ENCODE results near the gene HOXD12.

Gene HOXD12

DNA sequence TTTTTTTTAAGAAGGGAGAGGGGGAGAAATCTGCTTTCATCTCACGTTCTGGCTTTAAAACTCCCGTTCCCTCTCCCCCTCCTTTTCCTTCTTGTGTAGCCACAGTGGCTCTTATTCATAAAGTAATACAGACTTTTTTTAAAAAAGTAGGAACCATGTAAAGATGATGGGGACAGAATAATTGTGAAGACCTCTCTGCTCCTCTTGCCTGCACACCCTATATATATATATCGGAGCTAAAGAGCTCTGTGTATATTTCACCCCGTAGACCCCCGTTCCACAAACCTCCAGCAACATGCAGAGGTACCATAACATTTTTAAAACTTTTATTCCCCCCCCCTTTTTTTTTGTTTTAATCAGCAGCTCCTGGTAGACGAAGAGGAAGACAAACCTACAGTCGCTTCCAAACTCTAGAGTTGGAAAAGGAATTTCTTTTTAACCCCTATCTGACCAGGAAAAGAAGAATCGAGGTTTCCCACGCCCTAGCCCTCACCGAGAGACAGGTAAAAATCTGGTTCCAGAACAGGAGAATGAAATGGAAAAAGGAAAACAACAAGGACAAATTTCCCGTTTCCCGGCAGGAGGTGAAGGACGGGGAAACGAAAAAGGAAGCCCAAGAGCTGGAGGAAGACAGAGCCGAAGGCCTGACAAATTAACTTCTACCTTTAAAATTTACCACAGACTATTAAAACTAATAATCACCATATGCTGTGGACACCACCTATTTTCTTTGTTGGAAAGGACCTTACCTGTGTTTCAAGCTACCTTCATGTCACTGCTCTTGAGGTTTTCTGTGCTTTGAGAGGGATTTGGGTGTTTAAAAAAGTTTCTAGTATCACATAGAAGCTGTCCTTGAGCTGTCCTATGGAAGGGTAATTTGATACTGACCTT, 31.6 kb downstream of the HOXD12 start:
- DNase-seq (ENCODE audit: low spot score), result no peak

DNA sequence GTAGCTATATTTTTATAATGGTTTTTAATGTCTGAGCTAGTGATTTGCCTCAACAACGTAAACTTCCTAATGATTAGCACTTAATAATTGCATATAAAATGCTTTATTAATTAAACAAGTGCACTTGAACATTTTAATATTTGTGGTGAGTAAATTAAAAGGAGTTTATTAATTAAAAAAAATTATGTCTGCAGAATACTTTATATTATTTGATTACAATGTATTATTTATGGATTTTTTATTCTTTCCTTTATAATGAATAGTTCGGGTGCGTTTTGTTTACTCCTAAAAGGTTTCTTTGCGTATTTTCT, 32.2 kb downstream of the HOXD12 start:
- no peak for DNase-seq (ENCODE audit: low spot score)

DNA sequence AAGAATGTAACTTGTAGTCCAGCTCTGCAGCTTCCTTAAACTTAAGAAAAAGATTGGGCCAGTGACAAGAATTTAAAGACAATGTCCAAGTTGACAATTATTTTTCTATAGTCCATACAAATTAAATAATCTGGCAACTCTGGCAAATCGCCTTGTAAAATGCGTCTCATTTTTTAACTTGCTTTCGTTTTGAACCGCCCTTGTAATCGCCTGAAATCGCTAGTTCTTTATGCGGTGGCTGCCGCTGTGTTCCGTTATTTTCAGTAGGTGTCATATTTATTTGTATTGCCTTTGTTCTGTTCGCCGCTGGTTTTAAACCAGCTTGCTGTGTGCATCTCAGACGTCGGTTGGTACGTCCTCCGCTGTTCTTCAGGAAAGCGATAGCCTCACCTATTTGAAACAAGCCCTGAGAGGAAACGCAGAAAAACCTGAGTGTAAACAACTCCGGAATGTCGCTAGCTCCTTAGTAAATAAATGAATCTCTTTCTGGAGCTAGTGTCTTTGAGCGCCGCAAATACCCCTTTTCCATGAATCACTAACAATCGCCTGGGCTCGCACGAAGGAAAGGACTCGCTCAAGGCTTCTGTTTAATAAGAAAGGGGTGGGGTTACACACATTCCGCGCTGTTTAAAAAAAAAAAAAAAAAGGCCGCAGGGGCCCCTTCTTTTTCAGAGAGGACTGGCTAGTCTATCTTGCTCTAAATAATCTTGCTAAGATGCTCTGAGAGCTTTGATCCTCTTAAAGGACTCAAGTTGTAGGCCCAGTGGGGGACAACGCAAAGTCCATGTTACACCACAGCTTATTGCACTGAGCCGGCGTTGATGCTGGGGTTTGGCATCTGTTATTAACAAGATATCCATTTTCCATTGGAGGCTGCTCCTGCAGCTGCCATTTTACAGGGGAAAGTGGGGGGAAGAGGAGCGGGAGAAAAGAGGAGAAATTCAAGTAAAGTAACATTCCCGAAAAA, 32.9 kb downstream of the HOXD12 start:
- DNase-seq (ENCODE audit: low spot score), result no peak

DNA sequence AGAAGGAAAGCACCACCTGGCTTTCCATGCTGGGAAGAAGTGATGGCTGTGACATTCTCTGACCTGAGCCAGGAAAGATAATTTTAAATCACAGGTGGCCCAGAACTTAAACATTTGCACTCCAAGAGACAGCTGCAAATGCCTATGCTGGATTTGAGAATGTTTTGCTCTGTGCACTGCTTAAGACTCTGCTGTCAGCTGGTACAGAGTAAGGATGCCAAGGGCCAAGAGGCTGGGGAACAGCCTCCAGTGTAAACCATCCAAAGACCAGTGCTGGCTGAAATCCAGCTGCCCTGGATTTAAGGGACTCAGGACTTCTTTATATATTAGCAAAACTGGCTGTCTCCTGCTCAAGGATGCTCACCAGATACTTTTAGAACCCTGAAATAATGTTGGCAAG, 33.8 kb downstream of the HOXD12 start:
- no peak for DNase-seq (ENCODE audit: low spot score)

- DNase-seq (ENCODE audit: low spot score), result no peak
Observed at GRCh38 chr2:176134035-176134434, 34.4 kb downstream of the HOXD12 start.

DNA sequence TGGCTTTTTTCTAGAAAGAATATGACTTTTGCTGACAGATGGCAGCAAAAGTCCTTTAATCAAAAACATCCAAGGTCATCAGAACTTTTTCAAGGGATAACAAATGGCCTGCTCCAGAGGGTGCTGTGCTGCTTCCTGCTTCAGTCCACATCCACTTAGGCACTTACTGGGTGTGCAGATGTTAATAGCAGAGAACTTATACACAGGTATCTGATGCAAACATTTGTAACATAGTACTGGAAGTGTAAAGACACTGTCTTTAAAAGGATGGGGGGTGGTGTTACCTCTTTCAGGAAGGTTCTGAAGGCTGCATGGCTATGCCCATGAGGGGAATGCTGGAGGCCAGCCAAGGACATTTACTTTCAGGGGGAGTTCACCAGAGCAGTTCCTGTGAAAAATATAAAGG, 35.4 kb downstream of the HOXD12 start:
- no peak for DNase-seq (ENCODE audit: low spot score)

DNA sequence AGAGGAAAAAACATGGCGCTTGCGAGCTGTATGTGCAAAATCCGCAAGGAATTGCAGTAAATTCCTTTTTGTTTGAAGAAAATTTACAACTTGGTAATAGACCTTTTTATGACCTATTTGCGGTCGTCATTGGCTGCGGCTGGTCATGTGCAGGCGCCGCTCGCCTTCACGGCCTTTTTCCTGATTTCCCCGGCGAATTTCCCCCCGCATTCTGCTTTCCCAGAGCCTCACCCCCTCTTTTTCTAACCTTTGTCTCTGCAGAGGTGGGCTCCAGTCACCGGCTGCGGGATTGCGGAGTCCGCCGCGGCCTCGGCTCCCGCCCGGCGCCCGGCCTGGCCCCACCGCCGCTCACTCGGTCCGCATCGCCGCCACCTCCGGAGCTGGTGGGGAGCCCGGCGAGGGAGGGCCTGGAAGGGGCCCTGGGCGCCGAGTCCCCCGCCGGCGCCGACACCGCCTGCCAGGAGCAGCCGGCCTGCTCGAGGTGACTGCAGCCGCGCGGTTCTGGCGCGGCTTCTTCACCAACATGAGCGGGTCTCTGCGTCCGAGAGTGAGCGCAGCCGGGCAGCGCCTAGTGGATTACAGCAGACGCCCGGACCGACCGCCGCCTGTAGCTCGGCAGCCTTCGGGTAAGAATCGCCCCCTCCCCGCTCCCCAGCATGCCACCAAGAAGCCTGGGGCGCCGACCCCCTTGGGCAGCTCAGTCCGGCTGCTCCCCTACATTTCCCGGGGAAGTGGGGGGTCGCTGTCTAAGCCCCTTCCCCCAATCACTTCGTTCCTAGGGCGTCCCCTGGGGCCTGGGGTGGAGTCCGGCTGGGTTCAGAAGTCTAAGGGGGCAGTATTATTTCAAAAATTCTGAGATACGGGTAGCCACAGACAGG, 37.0 kb downstream of the HOXD12 start:
- no peak for DNase-seq (ENCODE audit: low spot score)

DNA sequence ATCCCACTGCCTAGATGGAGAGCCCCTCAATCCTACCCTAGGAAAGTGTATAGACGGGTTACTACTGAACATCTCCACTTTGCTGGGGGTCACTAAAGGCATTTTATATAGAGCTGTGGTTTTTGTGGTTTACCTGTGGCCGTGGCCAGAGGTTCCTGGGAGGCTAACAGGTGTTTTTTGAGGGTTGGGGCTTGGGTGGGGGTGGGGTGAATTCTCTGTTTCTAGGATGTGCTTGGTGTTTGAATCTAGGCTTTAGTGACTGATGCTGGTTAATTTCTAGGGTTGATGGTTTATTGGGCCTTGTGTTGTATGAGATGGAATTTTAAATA, 37.6 kb downstream of the HOXD12 start:
- no peak for DNase-seq (ENCODE audit: low spot score)

GRCh38 chr2:176137906-176138305, 38.3 kb downstream of the HOXD12 start:
- no peak for DNase-seq (ENCODE audit: low spot score)

DNA sequence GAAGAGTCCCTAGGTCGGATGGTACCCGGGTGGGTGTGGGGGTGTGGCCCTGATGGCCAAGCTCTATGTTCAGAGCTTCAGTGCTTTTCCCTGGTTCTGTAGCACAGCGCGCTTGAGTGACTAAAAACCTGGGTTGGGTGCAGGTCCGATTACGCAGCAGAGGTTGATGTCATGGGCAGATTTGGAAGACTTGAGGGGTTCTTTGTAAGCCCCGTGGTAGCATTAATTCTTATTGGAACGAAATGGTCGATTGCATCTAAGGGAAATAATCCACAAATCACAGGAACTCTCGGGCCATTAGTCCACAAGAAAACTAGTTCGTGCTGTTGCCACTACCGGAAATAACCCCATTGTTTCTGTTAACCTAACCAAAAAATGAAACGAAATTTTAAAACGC, 38.9 kb downstream of the HOXD12 start:
- no peak for DNase-seq (ENCODE audit: low spot score)

DNA sequence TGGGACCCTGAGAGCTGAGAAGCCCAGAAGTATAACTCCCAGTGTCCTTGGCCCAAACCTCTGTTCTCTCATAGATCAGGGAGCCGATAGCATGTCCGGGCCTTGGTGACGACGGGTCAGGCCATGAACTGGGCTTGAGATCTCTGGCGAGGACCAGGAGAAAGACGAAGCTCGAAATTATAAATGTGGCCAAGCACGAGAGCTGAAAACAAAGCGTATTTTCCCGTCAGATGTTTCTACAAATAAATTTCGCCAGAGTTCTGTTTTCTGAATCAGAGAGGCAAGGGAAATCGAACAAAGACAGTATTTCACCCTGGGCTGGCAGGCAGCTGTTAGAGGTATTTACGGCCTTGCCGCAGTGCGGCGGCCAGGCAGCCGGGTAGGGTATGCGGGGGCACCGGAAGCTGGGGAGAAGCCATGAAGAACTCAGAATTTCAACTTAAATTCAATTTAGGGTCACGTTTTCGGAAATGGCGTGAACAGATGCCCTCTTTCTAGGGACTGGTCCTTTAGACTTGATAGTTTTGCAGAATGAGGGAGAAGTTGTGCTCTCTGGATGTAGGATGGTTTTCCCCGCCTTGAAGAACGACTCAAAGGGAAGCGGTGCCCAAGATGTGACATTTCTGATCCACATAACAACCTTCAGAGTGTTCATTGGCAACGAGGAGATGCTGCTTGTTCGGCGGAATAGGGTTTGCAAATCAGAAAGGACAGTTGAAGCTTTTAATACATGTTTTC, 39.5 kb downstream of the HOXD12 start:
- no peak for DNase-seq (ENCODE audit: low spot score)

GRCh38 chr2:176139661-176140512, 40.3 kb downstream of the HOXD12 start:
- no peak for DNase-seq (ENCODE audit: low spot score)

GRCh38 chr2:176140513-176141317, 41.1 kb downstream of the HOXD12 start:
- peak; percentile 46 for DNase-seq (ENCODE audit: low spot score)

GRCh38 chr2:176142281-176142680, 42.7 kb downstream of the HOXD12 start:
- DNase-seq (ENCODE audit: low spot score), result no peak

- no peak for DNase-seq (ENCODE audit: low spot score)
Observed at GRCh38 chr2:176145085-176145969, 45.7 kb downstream of the HOXD12 start.

- no peak for DNase-seq (ENCODE audit: low spot score)
Observed at GRCh38 chr2:176146101-176146500, 46.5 kb downstream of the HOXD12 start.

GRCh38 chr2:176146645-176147044, 47.0 kb downstream of the HOXD12 start:
- DNase-seq (ENCODE audit: low spot score), result no peak

GRCh38 chr2:176147210-176147799, 47.7 kb downstream of the HOXD12 start:
- no peak for DNase-seq (ENCODE audit: low spot score)

All from CD4-positive, alpha-beta T cell treated with Interleukin-15 for 4 hours (primary cell).